Hepatocyte (in vitro differentiated cells): Measurements from ENCODE around the gene DCAF15.

Experiments used
- EZH2 ChIP-seq: fragments of 200-600 bp; sonication (generic); IDR thresholded peaks from 2 replicates; pipeline ENCODE4 v1.6.1; 2016; ENCODE audit warnings: antibody characterized with exemption, mild to moderate bottlenecking, borderline replicate concordance
- TF ChIP-seq, protein P1 (sequence below): fragments of 200-600 bp; sonication (generic); IDR thresholded peaks from 2 replicates; pipeline ENCODE4 v1.5.1; 2016; ENCODE audit warnings: antibody characterized with exemption, mild to moderate bottlenecking; ENCODE audit not compliant: poor library complexity

DNA sequence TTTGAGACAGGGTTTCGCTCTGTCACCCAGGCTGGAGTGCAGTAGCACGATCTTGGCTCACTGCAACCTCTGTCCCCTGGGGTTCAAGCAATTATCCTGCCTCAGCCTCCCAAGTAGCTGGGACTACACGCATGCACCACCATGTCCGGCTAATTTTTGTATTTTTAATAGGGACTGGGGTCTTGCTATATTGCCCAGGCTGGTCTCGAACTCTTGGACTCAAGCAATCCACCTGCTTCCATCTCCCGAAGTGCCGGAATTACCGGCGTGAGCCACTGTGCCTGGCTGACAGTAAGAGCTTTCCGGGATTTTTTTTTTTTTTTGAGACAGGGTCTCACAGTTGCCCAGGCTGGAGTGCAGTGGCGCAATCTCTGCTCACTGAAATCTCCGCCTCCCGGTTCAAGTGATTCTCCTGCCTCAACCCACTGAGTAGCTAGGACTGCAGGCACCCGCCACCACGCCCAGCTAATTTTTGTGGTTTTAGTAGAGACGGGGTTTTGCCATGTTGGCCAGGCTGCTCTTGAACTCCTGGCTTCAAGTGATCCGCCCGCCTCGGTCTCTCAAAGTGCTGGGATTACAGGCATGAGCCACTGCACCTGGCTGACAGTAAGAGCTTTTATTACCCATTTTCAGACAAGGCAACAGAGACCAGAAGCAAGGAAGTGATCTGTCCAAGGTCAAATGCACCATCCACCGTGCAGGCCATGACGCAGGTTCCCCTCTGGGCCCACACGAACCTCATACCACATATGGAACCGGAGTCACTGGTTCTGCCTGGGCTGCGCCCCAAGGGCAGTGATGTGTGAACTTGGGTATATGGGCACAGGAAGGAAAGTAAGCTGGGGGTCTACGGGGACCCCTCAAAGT, 32.8 kb downstream of the DCAF15 start:
- TF ChIP-seq, protein P1, sequence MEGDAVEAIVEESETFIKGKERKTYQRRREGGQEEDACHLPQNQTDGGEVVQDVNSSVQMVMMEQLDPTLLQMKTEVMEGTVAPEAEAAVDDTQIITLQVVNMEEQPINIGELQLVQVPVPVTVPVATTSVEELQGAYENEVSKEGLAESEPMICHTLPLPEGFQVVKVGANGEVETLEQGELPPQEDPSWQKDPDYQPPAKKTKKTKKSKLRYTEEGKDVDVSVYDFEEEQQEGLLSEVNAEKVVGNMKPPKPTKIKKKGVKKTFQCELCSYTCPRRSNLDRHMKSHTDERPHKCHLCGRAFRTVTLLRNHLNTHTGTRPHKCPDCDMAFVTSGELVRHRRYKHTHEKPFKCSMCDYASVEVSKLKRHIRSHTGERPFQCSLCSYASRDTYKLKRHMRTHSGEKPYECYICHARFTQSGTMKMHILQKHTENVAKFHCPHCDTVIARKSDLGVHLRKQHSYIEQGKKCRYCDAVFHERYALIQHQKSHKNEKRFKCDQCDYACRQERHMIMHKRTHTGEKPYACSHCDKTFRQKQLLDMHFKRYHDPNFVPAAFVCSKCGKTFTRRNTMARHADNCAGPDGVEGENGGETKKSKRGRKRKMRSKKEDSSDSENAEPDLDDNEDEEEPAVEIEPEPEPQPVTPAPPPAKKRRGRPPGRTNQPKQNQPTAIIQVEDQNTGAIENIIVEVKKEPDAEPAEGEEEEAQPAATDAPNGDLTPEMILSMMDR: no peak
- no peak for TF ChIP-seq EZH2
